Loucy (cell line): ENCODE measurements around the gene RASAL1.

Source experiments
- H2AFZ ChIP-seq: fragments of 200-600 bp; sonication (generic); 2 replicates; pipeline ENCODE4 v1.6.0; 2016; ENCODE audit warnings: antibody characterized with exemption, mild to moderate bottlenecking, low read length, moderate library complexity
- H3F3A ChIP-seq: fragments of 200-600 bp; 2 replicates; pipeline ENCODE4 v1.6.0; 2016; ENCODE audit warnings: antibody characterized with exemption, low read depth, mild to moderate bottlenecking
- H3K27me3 ChIP-seq: fragments of 200-600 bp; sonication (generic); 2 replicates; pipeline ENCODE4 v1.6.1; 2014; ENCODE audit warnings: low read length, mild to moderate bottlenecking; ENCODE audit not compliant: insufficient read depth, poor library complexity, severe bottlenecking
- H3K36me3 ChIP-seq: fragments of 200-600 bp; sonication (generic); 2 replicates; pipeline ENCODE4 v1.6.1; 2016; ENCODE audit warnings: low read length; ENCODE audit not compliant: insufficient read depth
- H3K4me1 ChIP-seq: fragments of 200-600 bp; sonication (generic); 2 replicates; pipeline ENCODE4 v1.5.1; 2014; ENCODE audit warnings: low read length, mild to moderate bottlenecking; ENCODE audit not compliant: insufficient read depth, poor library complexity, severe bottlenecking
- H3K4me2 ChIP-seq: fragments of 200-600 bp; sonication (generic); 2 replicates; pipeline ENCODE4 v1.6.0; 2014; ENCODE audit warnings: antibody characterized with exemption, low read length, low read depth, mild to moderate bottlenecking; ENCODE audit not compliant: poor library complexity, severe bottlenecking
- H3K4me3 ChIP-seq: fragments of 200-600 bp; sonication (generic); 2 replicates; pipeline ENCODE4 v1.5.1; 2014; ENCODE audit warnings: low read length, mild to moderate bottlenecking, mixed read lengths; ENCODE audit not compliant: poor library complexity, severe bottlenecking
- H3K79me2 ChIP-seq: fragments of 200-600 bp; sonication (generic); 2 replicates; pipeline ENCODE4 v1.6.1; 2014; ENCODE audit warnings: low read length; ENCODE audit not compliant: insufficient read depth
- H3K9ac ChIP-seq: fragments of 200-600 bp; sonication (generic); 2 replicates; pipeline ENCODE4 v1.6.0; 2014; ENCODE audit warnings: mild to moderate bottlenecking, low read depth, low read length, moderate library complexity; ENCODE audit not compliant: poor library complexity, severe bottlenecking
- H3K9me2 ChIP-seq: fragments of 200-600 bp; sonication (generic); replicated peaks from 2 replicates; pipeline ENCODE4 v1.6.1; 2016; ENCODE audit warnings: low read depth, low read length, mixed read lengths
- H3K9me3 ChIP-seq: fragments of 200-600 bp; sonication (generic); 2 replicates; pipeline ENCODE4 v1.6.1; 2014; ENCODE audit warnings: mild to moderate bottlenecking, antibody characterized with exemption, low read length, low read depth; ENCODE audit not compliant: insufficient read depth
- H4K20me1 ChIP-seq: fragments of 200-600 bp; sonication (generic); 2 replicates; pipeline ENCODE4 v1.6.0; 2014; ENCODE audit warnings: antibody characterized with exemption, low read length, mild to moderate bottlenecking; ENCODE audit not compliant: insufficient read depth, poor library complexity, severe bottlenecking
- CTCF ChIP-seq: fragments of 200-600 bp; sonication (generic); conservative IDR thresholded peaks from 2 replicates; pipeline ENCODE4 v1.5.1; 2014; ENCODE audit warnings: mild to moderate bottlenecking, antibody characterized with exemption, low read length
- EZH2phosphoT487 ChIP-seq: fragments of 200-600 bp; IDR thresholded peaks from 2 replicates; pipeline ENCODE4 v1.6.1; 2018; ENCODE audit warnings: antibody characterized with exemption, mild to moderate bottlenecking, moderate library complexity, borderline replicate concordance

The RASAL1 gene

GRCh38 chr12:113056381-113056630 is 79.3 kb downstream of the RASAL1 start:
- H3K79me2 ChIP-seq: no peaks in the 10 kb centered on the region
- TF ChIP-seq CTCF (no peak), EZH2phosphoT487 (no peak)
- H3K4me1 ChIP-seq: no peaks in the 10 kb centered on the region
- H3K4me3 ChIP-seq: no peak overlapping the region
- H3K9me2 ChIP-seq: no peaks in the 10 kb centered on the region
- H3F3A ChIP-seq: no peaks in the 10 kb centered on the region
- no peaks in the 10 kb centered on the region for H4K20me1 ChIP-seq
- H3K36me3 ChIP-seq: no peaks in the 10 kb centered on the region
- no peaks in the 10 kb centered on the region for H3K27me3 ChIP-seq
- no peak overlapping the region for H3K4me2 ChIP-seq
- H3K9me3 ChIP-seq: no peaks in the 10 kb centered on the region
- no peak overlapping the region for H3K9ac ChIP-seq
- H2AFZ ChIP-seq: no peak overlapping the region

DNA sequence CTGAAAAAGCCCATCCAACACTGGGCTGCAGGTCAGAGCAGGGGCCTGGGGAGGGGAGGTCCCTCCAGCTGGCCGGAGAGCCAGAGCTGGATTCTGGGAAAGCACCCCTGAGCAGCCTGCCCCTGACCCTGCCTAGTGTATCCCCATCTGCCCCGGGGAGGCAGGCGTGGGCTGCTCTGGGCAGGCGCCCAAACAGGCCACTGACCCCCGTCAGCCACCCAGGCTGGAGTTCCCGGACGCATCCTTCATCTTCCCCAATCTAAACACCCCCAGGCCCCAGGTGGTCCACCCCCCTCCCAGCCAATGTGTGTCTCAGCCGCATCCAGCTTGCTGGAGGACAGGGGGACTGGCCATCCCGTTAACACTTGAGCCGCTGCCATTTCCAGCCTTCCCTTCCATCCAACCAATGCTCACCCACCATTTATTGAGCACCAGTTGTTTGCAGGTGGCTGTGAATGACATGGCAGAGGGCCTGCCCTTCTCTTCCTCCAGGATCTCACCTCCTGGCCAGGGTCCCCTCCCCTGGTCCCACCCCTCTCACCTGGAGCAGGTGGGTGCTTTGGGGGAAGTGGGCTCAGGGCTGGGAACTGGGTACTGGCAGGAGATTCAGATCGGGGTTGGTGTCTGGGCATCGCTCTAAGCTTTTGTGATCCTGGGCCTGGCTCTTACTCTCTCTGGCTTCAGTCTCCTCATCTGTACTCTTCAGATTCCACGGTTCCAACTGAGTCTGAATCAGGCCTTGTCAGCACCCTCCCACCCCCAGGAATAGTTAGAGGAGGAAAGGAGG is 79.8 kb downstream of the RASAL1 start:
- no peaks in the 10 kb centered on the region for H3K4me1 ChIP-seq

DNA sequence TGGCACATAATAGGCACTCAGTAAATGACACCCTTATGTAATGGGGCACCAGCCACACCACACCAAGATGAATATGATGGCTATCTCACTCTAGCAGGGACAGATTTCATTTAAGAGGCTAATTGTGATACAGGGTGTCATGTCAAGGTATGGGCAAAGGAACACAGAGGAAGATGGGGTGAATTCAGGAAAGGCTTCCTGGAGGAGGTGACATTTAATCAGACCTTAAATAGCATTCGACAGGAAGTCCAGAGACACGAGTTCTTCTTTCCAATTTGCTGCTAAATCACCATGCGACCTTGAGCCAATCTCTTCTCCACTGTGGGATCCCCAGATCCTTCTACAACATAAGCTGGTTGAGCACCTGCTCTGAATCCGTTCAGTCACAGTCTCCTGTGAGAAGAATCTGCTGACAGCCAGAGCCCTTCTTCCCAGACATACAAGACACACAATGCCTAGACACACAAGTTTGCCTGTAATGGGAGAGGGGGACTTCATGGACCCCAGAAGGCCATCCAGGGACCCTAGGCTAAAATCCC is 80.5 kb downstream of the RASAL1 start:
- Histone ChIP-seq H3K4me1 (no peaks in the 10 kb centered on the region), H3K9ac (no peak overlapping the region), H3K36me3 (no peaks in the 10 kb centered on the region), H3K9me3 (no peaks in the 10 kb centered on the region), H3K4me2 (no peak overlapping the region), H3K79me2 (no peaks in the 10 kb centered on the region), H3K4me3 (no peak overlapping the region), H3F3A (no peaks in the 10 kb centered on the region), H2AFZ (no peak overlapping the region), H3K27me3 (no peaks in the 10 kb centered on the region), H3K9me2 (no peaks in the 10 kb centered on the region), H4K20me1 (no peaks in the 10 kb centered on the region)
- TF ChIP-seq CTCF: no peak
- TF ChIP-seq EZH2phosphoT487: no peak

More for the DNA sequence above, 79.8 kb downstream of the RASAL1 start:
- no peak overlapping the region for H2AFZ ChIP-seq
- H3K36me3 ChIP-seq: no peaks in the 10 kb centered on the region
- TF ChIP-seq EZH2phosphoT487 (no peak), CTCF (no peak)
- no peaks in the 10 kb centered on the region for H3F3A ChIP-seq
- no peaks in the 10 kb centered on the region for H3K27me3 ChIP-seq
- no peak overlapping the region for H3K4me2 ChIP-seq
- no peaks in the 10 kb centered on the region for H4K20me1 ChIP-seq
- no peaks in the 10 kb centered on the region for H3K79me2 ChIP-seq
- H3K9me2 ChIP-seq: no peaks in the 10 kb centered on the region
- H3K4me3 ChIP-seq: no peak overlapping the region
- no peaks in the 10 kb centered on the region for H3K9me3 ChIP-seq
- H3K9ac ChIP-seq: no peak overlapping the region
